HG03558 (cell line): Measurements from ENCODE around the gene MANBA.
"Not testable (repeated sequence)": the region's sequence is repeated elsewhere in the genome, so short reads cannot be mapped to it uniquely, and the experiment has no call there.

Source experiments
- ATAC-seq: cut with Tn5 transposase; IDR thresholded peaks from one replicate; pipeline ENCODE4 v1.9.1; 2021; ENCODE audit warnings: moderate number of reproducible peaks; ENCODE audit not compliant: unreplicated experiment; ENCODE audit errors: extremely low read depth

MANBA gene

DNA sequence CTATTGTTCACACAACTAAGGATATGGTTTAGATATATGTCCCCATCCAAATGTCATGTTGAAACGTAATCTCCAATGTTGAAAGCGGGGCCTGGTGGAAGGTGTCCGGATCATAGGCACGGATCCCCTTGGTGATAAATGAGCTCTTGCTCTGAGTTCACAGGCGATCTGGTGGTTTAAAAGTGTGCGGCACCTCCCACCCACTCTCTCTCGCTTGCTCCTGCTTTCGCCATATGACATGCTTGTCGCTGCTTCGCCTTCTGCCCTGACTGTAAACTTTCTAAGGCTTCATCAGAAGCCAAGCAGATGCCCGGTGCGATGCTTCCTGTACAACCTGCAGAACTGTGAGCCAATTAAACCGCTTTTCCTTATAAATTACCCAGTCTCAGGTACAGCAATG lies 131.1 kb downstream of the MANBA start:
- ATAC-seq, result no peak

DNA sequence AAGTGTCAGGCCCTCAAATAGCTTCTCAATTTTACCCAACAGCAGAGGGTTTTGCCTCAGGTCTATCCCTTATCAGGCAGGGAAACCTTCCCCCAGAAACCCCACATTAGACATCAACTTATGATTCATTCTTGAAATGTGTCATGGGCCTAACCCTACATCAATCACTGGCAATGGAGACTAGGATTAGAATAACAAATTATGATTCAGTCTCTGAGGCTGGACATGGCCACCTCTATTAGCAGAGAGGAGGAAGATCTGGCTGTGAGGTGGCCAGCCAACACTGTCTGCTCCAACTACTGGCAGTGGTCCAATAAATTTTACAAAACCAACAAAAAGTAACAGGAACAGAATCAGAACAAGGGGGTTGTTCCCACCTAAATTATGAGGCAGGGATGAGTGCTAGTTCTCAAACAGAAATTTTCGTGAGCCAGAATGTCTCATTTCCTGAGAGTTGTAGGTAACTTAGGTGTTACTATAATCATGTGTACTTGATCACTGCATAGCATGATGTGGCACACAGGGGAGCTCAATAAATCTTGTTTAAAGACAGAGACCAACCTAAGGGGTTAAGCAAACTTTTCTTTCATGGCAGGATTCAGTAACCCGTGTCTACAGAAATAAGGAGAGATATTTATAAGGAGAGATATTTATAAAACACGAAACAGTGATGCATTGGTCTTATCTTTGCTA lies 132.8 kb downstream of the MANBA start:
- no peak for ATAC-seq

DNA sequence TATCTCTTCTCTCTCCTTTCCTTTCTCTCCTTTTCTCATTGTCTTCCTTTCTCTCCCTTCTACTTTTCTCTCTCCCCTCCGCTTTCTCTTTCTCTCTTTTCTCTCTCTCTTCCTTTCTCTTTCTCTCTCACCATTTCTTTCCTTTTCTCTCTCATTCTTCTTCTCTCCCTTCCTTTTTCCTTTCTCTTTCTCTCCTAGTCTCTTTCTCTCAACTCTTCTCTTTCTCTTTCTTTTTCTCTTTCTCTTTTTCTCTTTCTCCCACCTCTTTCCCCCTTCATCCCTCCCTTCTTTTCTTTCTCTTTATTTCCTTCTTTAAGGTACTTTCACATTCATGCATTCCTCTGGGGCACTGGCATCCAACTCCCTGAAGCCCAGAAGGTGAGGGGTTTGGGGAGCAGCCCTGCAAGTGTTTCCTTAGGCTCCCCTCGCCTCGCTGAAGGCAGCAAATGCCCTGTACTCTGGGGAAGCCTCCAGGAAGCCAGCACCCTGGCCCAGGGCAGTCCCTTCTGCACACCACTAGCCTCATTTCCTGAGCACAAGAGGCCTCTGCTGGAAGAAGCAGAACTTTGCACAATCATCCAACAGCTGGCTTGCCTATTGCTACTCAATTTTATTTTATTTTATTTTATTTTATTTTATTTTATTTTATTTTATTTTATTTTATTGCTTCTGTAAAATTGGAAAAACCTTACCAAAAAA lies 135.4 kb downstream of the MANBA start:
- ATAC-seq, result peak; percentile 42

DNA sequence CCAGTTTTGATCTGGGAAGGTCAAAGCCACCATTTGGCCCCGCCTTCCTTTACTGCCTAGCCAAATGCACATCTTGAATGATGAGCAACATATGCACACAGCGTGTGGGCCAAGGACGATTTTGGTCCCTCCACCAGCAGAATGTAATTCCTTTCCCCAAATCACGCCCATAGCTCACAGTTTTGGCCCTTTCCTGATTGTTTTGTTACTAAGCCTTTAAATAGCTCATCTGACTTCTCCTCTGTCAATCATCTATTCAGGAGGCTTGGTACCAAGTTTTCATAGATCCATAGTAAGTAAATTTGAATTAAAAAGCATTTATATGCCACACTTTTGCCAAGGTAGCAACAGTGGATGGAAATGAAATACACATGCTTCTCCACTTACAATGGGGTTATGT lies 136.3 kb downstream of the MANBA start:
- ATAC-seq, result no peak

DNA sequence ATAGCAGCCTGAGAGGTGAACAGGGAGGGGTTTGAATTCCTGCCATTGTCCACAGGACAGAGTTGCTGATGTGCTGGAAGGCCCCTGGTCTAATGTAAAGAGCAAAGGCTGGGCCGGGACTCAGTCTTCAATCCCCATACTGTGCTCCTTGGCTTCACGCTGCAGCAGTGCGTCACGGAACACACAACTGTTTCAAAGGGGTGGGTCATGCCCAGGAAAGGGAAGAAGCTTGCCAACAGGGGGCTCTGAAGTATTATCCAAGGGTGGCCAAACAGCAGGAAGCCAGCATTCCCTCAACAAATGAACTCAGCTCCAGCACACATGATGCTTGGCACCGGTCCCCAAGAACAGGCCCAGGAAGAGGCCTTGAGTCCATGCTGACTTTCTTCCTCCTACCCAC lies 137.1 kb downstream of the MANBA start:
- ATAC-seq, result no peak

DNA sequence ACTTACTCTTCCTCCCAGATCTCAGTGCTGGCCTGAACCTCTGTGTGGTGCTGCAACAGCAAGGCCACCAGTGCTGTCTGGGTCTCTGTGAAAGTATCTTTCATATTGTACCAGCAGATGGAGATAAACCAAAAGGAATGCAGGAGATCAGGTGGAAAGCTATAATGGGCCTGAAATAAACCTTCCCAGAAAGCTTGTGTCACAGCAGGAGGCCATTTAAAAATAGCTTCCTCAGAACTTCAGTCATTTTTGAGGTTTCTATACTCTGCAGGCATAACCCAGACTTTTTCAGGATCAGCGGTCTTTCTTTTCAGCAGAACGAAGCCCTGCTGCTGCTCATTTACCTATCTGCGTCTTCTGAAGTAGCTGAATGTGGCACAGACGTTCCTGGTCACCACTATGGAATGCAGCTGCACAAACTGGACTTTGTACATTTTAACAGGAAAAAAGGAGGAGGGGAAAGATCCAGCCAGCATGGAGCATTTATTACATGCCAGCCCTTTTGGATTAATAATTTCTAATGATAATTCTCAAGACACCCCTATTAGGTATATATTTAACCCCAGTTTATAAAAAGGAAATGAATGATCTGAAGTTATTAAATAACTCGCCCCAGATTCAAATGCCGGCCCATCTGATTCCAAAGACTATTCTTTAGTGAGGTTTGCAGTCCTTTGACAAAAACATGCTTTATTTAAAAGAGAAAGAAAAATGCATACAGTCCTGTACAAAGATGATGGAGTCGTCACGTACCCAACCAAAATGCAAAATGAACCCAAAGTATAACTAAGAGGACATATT lies 139.9 kb downstream of the MANBA start:
- no peak for ATAC-seq

DNA sequence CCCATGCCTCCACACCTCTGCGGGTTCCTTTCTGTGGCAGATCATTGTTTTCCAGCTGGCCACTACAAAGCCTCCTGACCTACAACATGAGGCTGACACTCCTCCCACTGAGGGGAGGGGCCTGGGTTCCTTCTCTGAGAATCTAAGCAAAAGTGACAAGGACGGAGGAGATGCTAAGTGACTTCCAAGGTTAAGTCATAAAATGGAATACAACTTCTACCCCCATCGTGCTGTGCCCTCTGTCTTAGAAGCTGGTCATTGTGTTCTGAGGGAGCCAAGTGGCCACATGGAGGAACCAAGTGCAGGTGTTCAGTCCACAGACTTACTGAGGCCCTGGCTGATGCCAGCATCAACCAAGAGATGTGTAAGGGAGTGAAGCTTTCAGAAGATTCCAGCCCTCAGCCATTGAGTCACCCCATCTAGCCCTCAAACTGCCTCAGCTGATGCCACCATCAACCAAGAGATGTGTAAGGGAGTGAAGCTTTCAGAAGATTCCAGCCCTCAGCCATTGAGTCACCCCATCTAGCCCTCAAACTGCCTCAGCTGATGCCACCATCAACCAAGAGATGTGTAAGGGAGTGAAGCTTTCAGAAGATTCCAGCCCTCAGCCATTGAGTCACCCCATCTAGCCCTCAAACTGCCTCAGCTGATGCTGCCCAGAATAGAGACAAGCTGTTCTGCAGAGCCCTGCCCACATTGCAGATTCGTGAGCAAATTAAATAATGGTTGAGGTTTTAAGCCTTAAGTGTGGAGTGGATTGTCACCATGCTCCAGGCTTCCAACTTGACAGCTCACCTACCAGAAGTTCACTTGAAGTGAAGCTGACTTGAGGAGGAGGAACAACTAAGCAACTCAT lies 140.8 kb downstream of the MANBA start:
- not testable (repeated sequence) for ATAC-seq

DNA sequence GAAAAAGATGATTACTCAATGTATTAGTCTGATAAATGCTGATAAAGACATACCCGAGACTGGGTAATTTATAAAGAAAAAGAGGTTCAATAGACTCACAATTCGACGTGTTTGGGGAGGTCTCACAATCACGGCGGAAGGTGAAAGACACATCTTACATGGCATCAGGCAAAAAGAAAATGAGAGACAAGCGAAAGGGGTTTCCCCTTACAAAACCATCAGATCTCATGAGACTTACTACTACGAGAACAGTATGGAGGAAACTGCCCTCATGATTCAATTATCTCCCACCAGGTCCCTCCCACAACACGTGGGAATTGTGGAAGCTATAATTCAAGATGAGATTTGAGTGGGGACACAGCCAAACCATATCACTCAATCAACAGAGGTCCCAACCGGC lies 141.7 kb downstream of the MANBA start:
- not testable (repeated sequence) for ATAC-seq

DNA sequence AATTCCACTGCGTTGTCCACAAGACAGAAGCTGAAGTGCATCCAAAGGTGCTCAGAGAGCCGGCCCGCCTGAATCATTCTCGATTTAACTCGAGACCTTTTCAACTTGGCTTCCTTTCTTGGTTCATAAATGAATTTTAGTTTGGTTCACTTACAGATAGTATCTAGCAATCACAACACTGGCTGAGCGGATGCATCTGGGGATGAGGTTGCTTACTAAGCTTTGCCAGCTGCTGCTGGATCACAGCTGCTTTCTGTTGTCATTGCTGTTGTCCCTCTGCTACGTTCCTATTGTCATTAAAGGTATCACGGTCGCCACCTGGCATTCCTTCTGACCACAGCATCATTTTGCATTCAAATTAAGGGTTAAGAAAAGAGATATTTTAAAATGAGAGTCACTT lies 144.1 kb downstream of the MANBA start:
- no peak for ATAC-seq

DNA sequence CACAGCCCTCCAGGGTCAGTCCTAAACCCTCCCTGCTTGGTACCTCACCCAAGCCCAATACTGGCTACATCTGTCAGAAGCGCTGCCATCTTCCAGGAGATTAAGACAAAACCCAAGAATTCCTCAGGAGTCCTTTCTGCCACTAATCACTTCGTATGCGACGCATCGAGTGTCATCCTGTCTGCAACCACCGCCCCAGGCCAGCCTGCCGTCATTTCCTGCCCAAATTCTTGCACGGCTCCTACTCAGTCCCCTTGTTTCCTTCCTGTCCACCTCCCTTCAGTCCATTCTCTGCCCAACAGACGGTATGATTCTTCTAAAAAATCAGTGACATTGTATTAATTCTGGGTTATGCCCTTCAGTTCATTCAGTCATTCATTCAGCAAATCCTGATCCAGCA lies 146.0 kb downstream of the MANBA start:
- no peak for ATAC-seq

DNA sequence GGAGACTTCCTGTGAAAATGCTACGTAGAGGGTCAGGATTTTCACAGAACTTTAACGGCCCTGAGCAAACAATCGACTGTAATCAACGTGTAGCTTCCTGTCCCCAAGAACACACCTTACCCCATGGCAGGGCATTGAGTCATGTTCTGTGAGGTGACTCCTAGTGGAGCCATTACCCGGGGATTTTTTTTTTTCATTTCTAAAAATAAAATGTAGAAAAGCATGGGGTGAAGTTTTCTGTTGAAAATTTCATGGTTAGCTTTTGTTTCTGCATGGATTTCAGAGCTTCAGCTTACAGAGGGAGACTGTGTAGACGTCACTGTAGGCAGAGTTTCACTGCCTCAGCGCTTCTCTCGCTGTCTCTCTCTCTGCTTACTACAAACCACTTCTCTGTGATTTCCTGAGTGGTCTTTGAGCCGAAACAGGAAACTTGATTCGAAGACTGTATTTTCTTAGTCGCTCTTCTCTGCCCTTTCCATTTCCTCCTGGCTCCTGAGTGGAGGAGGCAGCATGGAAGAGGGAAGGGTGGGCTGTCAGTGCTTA lies 147.9 kb downstream of the MANBA start:
- no peak for ATAC-seq

DNA sequence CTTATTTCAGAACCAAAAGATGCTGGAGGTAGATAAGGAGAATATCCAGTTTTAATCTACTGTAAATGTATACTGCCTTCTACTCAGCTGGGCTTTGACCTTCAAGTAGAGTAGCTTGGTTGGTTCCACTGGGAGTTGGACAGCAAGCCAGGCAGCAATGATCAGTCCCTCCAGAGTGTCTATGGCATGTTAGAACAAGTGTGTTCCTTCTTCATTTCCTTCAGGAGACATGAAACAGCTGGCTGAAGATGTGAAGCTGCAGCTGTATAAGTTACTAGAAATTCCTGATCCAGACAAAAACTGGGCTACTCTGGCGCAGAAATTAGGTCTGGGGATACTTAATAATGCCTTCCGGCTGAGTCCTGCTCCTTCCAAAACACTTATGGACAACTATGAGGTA lies 148.6 kb downstream of the MANBA start:
- ATAC-seq, result no peak

DNA sequence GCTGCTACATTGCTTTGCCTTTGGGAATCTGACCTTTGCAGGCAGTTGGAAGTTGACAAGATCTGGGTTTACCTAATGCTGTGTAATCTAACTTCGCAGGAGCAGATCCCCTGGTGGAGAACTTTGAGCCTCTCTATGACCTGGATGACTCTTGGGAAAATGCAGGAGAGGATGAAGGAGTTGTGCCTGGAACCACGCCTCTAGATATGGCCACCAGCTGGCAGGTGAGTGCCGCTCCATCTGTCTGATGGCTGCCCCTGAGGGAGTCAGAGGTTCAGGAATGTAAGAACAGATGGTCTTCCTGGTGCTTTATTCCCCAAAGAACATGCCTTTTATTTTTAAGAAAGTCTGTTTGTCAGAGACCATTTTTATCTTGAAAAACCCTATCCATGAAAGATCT lies 150.3 kb downstream of the MANBA start:
- ATAC-seq, result no peak

DNA sequence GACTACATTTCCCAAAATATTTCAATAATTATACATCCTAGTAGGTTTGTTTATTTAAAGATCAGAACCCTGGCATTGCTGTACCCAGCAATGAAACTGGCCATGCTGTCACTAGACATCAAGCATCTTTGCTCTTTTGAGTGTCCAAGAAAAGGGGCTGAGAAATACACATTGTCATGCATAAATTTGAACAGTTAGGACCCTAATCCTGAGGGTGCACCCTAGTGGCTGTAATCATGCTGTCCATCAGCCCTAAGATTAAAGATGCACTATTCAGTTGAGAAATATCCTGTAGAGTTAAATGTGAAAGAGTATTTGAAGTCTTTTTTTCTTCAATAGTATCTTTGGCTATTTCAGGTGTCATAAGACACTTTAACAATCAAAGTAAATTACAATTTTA lies 150.8 kb downstream of the MANBA start:
- ATAC-seq, result no peak

DNA sequence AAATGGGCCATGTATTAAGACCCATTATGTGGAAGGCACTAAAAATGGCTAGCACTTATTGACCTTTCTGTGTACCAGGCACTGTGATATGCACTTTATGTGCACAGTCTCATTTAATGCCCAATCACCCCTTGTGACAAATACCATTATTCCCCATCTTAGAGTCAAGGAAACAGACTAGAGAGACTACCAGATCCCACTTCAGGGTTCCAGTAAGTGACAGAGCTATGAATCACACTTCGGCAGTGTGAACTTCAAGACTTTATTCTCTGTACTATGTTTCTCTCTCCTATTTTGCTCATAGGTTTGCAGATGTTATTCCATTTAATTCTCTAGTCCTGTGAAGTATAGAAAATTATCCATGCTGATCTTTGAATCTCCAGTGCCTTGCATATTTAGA lies 152.6 kb downstream of the MANBA start:
- ATAC-seq, result no peak

DNA sequence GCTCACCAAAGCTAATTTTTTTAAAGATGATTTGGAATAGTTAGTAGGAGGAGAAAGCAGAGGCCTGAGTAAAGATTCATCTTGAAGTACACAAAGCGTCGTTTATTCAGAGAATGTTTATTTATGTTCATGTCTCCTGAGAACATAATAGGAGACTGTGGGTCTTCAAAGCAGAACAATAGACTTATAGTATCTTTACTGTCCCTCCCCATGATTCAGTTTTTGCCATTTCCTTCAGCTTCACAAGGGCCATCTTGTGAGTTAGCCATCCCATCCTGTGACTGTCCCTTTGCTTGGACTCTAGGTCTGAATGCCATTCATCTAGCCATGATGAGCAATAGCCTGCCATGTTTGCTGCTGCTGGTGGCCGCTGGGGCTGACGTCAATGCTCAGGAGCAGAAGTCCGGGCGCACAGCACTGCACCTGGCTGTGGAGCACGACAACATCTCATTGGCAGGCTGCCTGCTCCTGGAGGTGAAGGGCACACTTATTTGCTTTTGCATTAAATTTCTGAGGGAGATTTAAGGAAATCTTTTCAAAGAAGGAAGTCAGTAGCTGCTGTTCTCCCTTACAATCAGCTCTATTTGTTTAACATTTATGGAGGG lies 153.8 kb downstream of the MANBA start:
- ATAC-seq, result no peak

DNA sequence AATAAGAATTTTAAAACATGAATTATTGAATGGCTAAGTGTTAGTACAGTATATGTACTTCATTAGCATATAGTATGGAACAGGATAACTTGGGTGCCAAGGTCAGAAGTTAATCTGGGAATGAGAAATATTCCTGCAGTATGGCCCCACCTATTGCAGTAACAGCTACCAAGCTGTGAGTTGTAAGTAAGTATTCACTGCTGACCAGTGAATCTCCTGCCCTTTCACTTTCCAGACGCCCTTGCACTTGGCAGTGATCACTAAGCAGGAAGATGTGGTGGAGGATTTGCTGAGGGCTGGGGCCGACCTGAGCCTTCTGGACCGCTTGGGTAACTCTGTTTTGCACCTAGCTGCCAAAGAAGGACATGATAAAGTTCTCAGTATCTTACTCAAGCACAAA lies 154.5 kb downstream of the MANBA start:
- no peak for ATAC-seq

DNA sequence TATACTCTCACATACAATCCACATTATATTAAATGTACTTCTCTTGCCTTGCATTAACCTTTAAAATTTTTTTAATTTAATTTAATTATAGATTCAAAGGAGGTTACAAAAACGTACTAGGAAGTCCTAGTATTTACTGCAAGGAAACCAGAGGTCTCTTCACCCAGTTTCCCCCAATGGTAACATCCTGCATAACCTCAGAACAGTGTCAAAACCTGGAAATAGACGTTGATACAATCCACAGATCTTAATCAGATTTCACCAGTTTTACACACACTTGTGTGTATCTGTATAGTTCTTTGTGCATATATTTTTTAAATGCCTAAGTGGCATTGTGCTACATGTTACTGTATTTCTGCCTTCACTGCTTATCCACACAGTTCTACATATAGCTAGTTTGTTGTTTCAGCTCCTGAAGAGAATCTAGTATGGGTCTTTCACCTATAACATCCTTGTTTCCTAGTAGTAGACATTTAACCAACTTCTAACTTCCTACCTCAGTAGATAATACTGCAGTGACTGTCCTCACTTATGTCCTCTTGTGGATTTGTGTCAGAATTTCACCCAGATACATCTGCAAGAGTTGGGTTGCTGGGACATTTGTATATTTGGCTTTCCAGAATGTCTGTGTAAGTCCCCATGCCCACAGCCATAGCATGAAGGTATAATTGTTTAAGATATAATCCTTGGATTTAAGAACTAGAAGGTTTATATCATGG lies 156.4 kb downstream of the MANBA start:
- ATAC-seq, result no peak

DNA sequence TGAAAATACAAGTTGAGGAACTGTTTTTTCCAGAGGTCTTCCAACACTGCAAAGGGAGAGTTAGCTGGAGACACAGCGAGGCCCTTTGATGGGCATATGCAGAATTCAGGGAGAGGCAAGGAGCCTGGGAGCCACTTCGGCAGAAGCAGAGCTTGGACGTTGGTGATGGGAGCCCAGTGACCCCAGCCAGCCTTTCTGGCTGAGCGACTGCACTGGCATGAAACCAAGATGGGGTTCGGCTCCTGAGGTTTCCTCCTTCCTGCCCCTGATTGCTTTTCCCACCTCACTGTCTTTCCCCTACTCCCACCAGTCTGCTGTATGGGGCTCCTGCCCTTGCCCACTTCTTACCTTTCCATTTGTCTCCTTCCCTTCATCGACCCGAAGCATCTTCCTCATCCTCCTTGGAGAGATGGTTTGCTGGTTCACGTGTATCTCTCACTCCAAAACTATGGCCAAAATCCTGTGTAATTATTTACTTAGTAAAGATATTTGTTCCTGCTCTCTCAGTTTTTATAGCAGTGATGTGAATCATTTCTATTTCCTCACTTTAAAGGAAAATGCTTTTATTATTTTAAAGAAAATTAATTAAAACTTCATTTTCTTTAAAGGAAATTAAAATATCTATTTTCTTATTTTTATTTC lies 159.1 kb downstream of the MANBA start:
- no peak for ATAC-seq
